Activated CD8-positive, alpha-beta T cell treated with anti-CD3 and anti-CD28 coated beads for 36 hours (primary cell): ENCODE results near the gene AKNA. TPM values are rescaled to one million over a fixed set of nuclear protein-coding genes. Genes with fewer than 3 reads are reported as not detected.

Experiments used
- ATAC-seq: fragments of 200-7000 bp; cut with Tn5 transposase; one replicate; pipeline ENCODE4 v1.10.0; 2021; ENCODE audit warnings: mild to moderate bottlenecking, moderate library complexity
- CTCF ChIA-PET: fragments of 350-600 bp; sonication (Branson Sonifier 250); formaldehyde crosslinking; loops from one replicate; lab custom pipeline; 2021; ENCODE audit warnings: antibody characterized with exemption; lab: Charles Lee
- POLR2A ChIA-PET: fragments of 350-600 bp; sonication (Branson Sonifier 250); formaldehyde crosslinking; loops from one replicate; lab custom pipeline; 2021; ENCODE audit warnings: antibody characterized with exemption; lab: Charles Lee
- DNase-seq: peaks from one replicate; pipeline ENCODE4 v3.0.0-alpha.2; 2020
- H3K27ac Mint-ChIP-seq: one replicate; pipeline ENCODE4 v1.8.0; 2021; ENCODE audit warnings: mild to moderate bottlenecking, mixed read lengths
- H3K27me3 Mint-ChIP-seq: one replicate; pipeline ENCODE4 v1.8.0; 2021; ENCODE audit warnings: mixed read lengths
- H3K36me3 Mint-ChIP-seq: one replicate; pipeline ENCODE4 v1.8.0; 2021; ENCODE audit warnings: low read depth, mixed read lengths
- H3K4me1 Mint-ChIP-seq: one replicate; pipeline ENCODE4 v1.8.0; 2021; ENCODE audit warnings: low read depth, mixed read lengths
- H3K4me3 Mint-ChIP-seq: one replicate; pipeline ENCODE4 v1.8.0; 2021; ENCODE audit warnings: mild to moderate bottlenecking, moderate library complexity, mixed read lengths
- H3K9me3 Mint-ChIP-seq: one replicate; pipeline ENCODE4 v1.8.0; 2021; ENCODE audit warnings: mixed read lengths
- intact Hi-C: fragments of 100-400 bp; cut with micrococcal nuclease; formaldehyde crosslinking; loops from one replicate; pipeline ENCODE4 v1.10.0; 2022
- total RNA-seq, 2 experiments: library from RNA; stranded (reverse); gene quantifications; one replicate each; pipeline ENCODE4 v1.2.3, GENCODE V29; 2021
- TF ChIP-seq, protein P1 (sequence below): fragments of 200-600 bp; IDR thresholded peaks from one replicate; pipeline ENCODE4 v1.8.0; 2022; ENCODE audit warnings: antibody characterized with exemption, mild to moderate bottlenecking

Gene AKNA
- total RNA-seq, 2 experiments from 2014 or later = 166 to 167 TPM

- Mint-ChIP-seq H3K4me3 (no peak overlapping the region), H3K9me3 (no peaks in the 10 kb centered on the region), H3K27me3 (no peaks in the 10 kb centered on the region), H3K27ac (no peak overlapping the region), H3K36me3 (no peaks in the 10 kb centered on the region), H3K4me1 (no peaks in the 10 kb centered on the region)
- intact Hi-C loops = no loop called here
- no peak for ATAC-seq
- POLR2A ChIA-PET = no interaction called here
- DNase-seq = no peak
- TF ChIP-seq, protein P1, sequence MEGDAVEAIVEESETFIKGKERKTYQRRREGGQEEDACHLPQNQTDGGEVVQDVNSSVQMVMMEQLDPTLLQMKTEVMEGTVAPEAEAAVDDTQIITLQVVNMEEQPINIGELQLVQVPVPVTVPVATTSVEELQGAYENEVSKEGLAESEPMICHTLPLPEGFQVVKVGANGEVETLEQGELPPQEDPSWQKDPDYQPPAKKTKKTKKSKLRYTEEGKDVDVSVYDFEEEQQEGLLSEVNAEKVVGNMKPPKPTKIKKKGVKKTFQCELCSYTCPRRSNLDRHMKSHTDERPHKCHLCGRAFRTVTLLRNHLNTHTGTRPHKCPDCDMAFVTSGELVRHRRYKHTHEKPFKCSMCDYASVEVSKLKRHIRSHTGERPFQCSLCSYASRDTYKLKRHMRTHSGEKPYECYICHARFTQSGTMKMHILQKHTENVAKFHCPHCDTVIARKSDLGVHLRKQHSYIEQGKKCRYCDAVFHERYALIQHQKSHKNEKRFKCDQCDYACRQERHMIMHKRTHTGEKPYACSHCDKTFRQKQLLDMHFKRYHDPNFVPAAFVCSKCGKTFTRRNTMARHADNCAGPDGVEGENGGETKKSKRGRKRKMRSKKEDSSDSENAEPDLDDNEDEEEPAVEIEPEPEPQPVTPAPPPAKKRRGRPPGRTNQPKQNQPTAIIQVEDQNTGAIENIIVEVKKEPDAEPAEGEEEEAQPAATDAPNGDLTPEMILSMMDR = no peak
- CTCF ChIA-PET = no interaction called here
Observed at GRCh38 chr9:114303571-114303970, 84.2 kb downstream of the AKNA start.

- no peaks in the 10 kb centered on the region for H3K36me3 Mint-ChIP-seq
- H3K9me3 Mint-ChIP-seq = no peaks in the 10 kb centered on the region
- CTCF ChIA-PET = no interaction called here
Observed at GRCh38 chr9:114302727-114303126, 85.1 kb downstream of the AKNA start.

DNA sequence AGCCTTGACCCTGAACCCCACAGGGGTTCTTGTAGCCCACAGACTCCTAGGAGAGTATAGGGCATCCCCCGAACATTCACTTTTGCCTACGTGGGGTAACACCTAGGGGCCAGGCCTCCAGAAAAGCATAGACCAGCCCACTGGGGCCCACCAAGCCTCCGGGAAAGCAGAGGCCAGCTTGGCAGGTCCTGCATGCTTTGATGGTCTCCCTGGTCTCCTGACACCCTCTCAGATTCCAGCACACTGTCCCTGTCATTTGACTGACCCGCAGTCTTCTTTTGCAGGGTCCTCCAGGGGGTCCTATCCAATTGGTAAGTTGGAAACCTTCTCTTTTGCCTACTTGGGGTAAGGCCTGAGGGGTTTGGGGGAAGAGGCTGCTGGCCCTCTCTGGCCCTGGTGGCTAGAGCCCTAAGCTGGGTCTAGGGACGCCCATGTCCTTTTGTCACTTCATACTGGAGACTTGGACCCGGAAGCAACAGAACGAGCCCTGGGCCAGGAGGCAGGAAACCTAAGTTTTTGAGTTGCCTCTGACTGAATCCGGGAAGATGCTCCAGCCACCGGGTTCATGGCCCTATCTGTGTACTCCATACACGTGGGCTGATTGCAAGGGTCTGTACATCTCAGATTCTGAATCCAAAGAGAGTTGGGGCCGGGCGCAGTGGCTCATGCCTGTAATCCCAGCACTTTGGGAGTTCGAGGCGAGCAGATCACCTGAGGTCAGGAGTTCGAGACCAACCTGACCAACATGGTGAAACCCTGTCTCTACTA is 85.8 kb downstream of the AKNA start:
- Mint-ChIP-seq H3K9me3 (no peaks in the 10 kb centered on the region), H3K4me1 (no peaks in the 10 kb centered on the region), H3K27me3 (no peaks in the 10 kb centered on the region), H3K36me3 (no peaks in the 10 kb centered on the region), H3K27ac (no peak overlapping the region), H3K4me3 (no peak overlapping the region)
- ATAC-seq (no peak), DNase-seq (no peak)
- ChIA-PET POLR2A (no interaction called here), CTCF (no interaction called here)
- TF ChIP-seq, protein P1 = no peak
- intact Hi-C loops = no loop called here

More at GRCh38 chr9:114302727-114303126, 85.1 kb downstream of the AKNA start:
- DNase-seq = no peak
- Mint-ChIP-seq H3K4me1 (no peaks in the 10 kb centered on the region), H3K27ac (no peak overlapping the region), H3K4me3 (no peak overlapping the region), H3K27me3 (no peaks in the 10 kb centered on the region)
- TF ChIP-seq, protein P1 = no peak
- intact Hi-C loops = no loop called here
- ATAC-seq = no peak
- POLR2A ChIA-PET = no interaction called here

DNA sequence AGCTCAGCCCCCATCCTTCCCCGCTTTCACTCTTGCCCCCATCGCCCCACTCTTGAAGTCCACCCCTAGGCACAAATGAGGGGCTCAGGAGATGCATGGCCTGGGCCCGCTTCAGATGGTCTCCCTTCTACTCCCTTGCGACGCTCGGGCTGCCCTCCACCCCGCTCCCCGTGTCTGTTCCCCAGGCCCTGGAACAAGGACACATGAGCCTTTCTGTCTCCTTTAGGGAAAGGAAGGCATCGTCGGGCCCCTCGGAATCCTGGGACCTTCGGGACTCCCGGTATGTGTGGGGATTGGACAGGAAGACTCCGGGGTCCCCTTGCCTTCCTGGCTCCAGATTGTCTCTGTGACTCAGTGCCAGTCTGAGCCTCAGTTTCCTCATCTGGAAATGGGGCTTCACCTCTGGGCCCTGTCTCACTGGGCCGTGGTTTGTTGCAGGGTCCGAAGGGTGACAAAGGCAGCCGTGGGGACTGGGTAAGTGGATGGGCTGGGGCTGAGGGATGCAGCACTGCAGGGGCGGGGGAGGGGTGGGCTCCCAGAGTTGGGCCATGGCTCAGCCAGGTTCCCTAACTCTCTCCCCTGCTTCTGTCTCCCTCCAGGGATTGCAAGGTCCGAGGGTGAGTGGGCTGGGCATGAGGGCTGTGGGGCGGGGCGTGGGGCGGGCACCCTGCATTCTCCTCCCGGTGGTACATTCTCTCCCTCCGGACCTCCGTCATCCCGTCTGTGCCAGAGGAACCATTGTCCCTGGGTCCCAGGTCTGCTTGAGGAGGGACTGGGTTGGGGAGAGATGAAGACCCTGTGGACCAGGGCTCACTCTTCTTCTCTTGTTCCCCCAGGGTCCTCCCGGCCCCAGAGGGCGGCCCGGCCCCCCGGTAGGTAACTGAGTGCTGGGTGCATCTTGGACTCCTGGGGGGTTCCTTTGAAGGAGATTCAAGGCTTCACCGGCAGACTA is 86.7 kb downstream of the AKNA start:
- no peak for DNase-seq
- CTCF ChIA-PET = interaction anchor here (0.7 kb wide), 1 partner anchor 193 kb away, joined by 3 read pairs; no protein-coding TSS in a partner anchor
- H3K27ac Mint-ChIP-seq = no peak overlapping the region

More for the DNA sequence above, 86.7 kb downstream of the AKNA start:
- H3K4me1 Mint-ChIP-seq = no peaks in the 10 kb centered on the region
- POLR2A ChIA-PET = no interaction called here
- TF ChIP-seq, protein P1 = no peak
- ATAC-seq = no peak
- peaks cover 2% of the 10 kb centered on the region for H3K9me3 Mint-ChIP-seq
- H3K4me3 Mint-ChIP-seq = no peak overlapping the region
- no peaks in the 10 kb centered on the region for H3K27me3 Mint-ChIP-seq
- no peaks in the 10 kb centered on the region for H3K36me3 Mint-ChIP-seq
- intact Hi-C loops = no loop called here
